Epithelial cell of prostate (primary cell): ENCODE measurements around the gene CCDC13.
"Not testable (repeated sequence)": the region's sequence is repeated elsewhere in the genome, so short reads cannot be mapped to it uniquely, and the experiment has no call there.

Experiments
- DNase-seq: peaks from one replicate; pipeline ENCODE4 v3.0.0-alpha.2; 2011; ENCODE audit warnings: low read depth, low spot score
- H3K27ac ChIP-seq: fragments of 450-650 bp; 2 replicates; pipeline ENCODE4 v1.5.1; 2017; ENCODE audit warnings: mild to moderate bottlenecking

The CCDC13 gene, protein sequence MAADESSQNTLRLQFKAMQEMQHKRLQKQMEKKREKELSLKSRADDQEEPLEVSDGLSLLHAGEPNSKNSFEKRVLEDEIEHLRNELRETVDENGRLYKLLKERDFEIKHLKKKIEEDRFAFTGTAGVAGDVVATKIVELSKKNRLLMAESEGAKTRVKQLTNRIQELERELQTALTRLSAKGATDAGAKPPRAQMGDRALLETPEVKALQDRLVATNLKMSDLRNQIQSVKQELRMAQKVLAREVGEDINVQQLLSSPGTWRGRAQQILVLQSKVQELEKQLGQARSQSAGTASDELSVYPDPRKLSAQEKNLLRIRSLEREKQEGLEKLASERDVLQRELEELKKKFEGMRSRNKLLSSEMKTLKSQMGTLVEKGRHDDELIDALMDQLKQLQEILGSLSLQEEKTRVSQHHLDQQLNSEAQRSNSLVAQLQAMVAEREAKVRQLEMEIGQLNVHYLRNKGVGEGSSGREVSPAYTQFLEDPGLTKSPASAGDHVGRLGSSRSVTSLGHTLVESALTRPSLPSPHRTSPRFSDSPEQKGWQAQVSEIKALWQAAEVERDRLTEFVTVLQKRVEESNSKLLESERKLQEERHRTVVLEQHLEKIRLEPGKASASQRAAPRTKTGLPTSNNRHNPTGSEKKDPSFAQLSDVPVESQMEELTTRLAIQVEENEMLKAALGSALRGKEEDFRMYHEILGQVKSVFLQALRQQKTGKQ

DNA sequence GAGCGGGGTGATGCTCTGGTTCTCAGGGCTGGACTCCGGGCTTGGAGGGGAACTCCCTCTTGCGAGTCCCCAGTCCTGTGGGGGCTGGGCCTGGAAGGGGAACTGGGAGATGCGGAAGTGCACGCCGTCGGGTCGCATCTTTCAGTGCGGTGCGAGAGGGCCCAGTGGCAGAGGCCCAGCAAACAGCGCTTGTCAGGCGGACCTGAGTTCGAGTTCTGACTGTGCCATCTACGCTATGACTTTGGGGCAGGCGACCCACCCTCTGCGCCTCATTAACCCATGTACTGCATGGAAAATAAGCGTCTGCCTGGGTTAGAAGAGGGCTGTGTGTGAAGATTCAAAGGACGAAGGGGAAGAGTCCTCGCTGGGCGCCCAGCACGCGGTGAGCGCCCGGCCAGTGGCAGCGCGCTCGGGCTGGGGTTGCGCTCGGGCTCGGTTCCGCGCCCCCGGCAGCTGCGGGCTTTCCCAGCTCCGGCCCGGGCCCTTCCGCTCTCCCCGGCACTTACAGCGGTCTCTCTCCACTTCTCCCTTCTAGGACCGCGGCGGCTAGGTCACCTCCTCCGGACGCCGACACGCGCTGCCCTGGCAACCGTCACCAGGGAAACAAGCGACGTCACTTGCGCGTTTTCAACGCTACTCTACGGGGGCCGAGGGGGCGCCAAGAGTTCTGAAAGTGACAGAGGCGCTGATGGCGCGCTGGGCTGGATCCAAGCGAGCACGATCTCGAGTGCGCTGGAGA lies at the start of gene CCDC13:
Gene CCDC13 (minus strand): TSS at position 584 of the 739 bp plus-strand sequence. CDS start 14,908 bp downstream, outside the sequence.
- DNase-seq, result no peak
- H3K27ac ChIP-seq, result no peak within 1 kb of the TSS

DNA sequence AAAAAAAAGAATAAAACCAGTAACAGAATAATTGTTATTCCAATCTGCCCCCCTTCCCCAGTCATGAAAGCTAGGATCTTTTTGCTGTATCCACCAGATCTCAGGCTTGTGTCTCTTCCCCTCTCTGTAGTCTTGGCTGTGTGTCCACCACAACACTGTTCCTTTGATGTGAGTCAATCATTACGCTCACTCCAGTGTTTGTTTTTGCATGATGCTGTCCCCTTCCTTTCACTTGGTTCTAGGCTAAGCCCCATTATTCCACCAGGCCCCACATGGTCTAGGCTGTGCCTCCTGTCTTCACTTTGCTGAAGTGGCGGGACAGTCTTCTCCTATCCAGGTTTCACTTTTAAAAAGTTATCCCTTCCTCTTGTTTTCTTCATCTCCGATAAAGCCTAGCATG lies 49.8 kb upstream of the CCDC13 start:
- peak overlapping the region; percentile 91 for H3K27ac ChIP-seq
- no peak for DNase-seq

DNA sequence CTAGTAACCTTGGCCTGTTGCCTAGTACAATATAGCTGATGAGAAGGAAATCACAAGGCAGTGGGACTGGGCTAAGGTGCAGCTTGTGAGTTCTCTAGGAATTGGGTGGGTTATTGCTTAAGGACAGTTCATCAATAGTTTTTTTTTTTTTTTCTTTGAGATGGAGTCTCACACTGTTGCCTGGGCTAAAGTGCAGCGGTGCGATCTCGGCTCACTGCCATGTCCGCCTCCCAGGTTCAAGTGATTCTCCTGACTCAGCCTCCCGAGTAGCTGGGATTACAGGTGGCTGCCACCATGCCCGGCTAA lies 47.6 kb upstream of the CCDC13 start:
- no peak for DNase-seq
- H3K27ac ChIP-seq, result peak overlapping the region; percentile 83

DNA sequence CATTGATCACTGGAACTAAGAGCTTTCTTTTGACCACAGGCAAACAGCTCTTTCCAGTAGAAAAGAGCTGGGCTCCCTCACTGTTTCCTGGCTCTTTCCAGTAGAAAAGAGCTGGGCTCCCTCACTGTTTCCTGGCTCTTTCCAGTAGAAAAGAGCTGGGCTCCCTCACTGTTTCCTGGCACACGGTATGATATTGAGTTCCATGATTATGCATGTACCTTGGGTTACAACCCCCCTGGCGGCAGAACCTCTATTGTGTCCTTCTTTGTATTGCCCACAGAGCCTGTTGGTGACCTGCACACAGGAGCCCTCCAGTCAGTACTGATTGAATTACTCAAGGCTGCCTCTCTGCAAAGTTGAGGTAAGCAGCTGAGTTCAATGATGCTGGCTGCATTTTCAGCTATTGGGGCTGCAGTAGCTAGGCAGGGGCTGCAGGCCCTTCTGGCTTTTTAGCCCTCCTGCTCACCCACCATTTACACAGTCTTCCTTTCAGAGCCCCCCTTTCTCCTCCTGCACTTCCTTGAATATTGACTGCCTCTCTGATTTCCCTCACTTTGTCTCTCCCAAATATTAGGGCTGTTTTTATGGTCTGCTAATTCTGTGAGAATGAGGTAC lies 46.4 kb upstream of the CCDC13 start:
- H3K27ac ChIP-seq, result peak overlapping the region; percentile 83
- no peak for DNase-seq

DNA sequence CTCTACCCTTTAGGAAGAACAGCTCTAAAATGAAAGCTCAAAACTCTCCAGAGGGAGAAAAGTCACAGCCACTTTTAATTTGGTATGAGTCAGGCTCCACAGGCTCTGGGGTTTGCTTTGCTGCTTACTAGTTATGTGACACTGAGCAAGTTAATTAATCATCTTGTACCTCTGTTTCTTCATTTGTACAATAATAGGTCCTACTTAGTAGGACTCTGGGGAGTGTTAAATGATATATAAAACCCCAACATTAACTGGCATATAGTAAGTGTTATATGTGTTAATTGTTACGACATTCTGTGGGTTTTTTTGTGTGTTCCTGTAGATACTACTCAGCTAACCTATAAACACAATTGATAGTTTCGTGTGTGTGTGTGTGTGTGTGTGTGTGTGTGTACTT lies 42.8 kb upstream of the CCDC13 start:
- DNase-seq, result no peak
- H3K27ac ChIP-seq, result peak overlapping the region; percentile 62

DNA sequence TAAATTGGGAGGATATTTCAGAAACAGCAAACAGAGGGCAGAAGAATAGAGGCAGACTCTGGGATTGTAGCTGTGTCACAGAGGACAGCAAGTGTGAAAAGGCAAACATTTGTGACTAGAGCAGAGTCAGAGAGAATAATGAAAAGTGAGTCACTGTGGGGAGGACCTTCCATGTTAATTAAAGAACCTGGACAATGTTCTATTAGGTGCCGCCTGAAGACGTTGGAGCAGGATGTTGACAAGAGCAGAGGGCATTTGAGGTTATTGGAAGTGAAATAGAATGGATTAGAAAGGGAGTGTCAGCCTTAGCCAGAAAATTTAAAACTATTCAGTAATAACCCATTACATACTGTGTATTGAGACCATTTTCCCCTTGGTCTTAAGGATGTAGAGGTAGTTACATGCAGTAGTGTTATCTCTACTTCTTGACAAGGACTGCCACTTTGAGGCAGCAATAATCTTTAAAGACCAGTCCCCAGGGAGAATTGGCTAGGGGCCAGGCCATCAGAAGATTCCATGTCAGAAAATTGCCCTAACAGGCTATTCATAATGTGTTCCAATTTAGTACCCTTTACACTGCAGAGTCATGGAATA lies 42.0 kb upstream of the CCDC13 start:
- no peak for DNase-seq
- H3K27ac ChIP-seq, result peak overlapping the region; percentile 62

DNA sequence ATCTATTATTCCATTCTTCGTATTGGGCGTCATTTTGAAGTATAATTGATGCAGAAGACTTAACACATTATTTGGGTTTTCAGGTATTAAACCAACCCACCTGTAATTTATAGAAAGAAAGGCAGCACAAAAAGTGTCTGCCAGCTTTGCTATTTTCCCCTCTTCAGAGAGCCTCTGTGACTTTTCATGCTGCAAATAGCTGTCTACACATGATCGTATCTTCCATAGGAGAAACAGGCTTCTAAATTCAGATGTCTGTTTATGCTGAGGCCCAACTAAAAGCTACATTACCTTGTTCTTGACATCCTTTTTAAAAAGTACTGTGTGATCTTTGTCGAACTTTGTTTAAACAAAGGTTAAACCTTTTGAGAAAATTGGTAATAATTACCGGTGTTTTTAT lies 41.2 kb upstream of the CCDC13 start:
- peak overlapping the region; percentile 62 for H3K27ac ChIP-seq
- DNase-seq, result no peak

DNA sequence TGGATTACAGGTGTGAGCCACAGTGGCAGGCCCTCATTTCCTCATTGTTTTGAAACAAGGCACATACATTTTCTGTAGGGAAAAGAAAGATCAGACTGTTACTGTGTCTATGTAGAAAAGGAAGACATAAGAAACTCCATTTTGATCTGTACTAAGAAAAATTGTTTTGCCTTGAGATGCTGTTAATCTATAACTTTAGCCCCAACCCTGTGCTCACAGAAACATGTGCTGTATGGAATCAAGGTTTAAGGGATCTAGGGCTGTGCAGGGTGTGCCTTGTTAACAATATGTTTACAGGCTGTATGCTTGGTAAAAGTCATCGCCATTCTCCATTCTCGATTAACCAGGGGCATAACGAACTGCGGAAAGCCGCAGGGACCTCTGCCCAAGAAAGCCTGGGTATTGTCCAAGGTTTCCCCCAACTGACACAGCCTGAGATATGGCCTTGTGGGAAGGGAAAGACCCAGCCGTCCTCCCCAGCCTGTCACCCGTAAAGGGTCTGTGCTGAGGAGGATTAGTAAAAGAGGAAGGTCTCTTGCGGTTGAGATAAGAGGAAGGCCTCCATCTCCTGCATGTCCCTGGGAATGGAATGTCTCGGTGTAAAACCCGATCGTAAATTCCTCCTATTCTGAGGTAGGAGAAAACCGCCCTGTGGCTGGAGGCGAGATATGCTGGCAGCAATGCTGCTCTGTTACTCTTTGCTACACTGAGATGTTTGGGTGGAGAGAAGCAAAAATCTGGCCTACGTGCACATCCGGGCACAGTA lies 38.2 kb upstream of the CCDC13 start:
- peak overlapping the region; percentile 58 for H3K27ac ChIP-seq
- not testable (repeated sequence) for DNase-seq

DNA sequence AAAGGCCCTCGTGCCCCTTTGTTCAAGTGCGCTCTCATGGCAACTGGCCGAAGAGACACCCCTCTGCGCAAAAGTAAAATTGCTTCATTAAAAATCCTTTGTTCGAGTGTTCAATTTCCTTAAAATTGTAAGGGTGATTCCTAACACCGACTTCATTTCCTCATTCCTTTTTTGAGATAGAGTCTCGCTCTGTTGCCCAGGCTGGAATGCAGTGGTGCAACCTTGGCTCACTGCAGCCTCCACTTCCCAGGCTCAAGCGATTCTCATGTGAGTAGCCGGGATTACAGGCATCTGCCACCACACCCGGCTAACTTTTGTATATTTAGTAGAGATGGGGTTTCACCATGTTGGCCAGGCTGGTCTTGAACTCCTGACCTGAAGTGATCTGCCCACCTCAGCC lies 37.7 kb upstream of the CCDC13 start:
- H3K27ac ChIP-seq, result peak overlapping the region; percentile 58
- DNase-seq, result not testable (repeated sequence)

DNA sequence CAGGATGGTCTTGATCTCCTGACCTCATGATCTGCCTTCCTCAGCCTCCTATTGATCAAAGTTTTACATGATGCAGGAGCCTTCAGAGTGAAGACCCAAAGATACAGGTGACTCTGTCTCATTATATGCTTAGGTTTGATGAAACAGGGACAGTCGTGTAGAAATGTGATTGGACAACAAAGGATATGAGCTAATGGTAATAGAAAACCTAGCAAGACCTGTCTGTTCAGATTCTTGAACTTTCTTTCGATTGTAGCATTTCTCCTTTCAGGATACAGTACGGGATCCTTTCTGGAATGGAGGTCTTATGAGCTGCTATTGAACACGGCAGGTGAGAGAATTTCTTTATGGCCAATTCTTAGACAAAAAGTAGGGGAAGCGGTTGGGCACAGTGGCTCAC lies 36.1 kb upstream of the CCDC13 start, which contains the start of gene ACKR2:
Gene ACKR2 (plus strand): TSS at position 244 of the 400 bp plus-strand sequence. CDS start 55,058 bp downstream, outside the sequence.
- DNase-seq, result no peak
- peak within 1 kb of the TSS; percentile 58 for H3K27ac ChIP-seq

DNA sequence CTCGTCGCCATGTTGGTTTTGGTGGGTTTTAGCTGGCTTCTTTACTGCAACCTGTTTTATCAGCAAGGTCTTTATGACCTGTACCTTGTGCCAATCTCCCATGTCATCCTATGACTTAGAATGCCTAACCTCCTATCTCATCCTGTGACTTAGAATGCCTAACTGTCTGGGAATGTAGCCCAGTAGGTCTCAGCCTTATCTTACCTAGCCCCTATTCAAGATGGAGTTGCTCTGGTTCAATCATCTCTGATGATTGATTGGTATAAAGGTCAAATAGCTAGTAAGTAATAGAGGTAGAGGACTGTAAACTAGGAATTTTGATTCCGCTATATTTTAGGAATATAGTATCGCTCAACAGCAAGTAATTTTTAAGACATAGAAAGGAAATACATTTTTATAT lies 34.9 kb upstream of the CCDC13 start:
- H3K27ac ChIP-seq, result no peak overlapping the region
- DNase-seq, result no peak

DNA sequence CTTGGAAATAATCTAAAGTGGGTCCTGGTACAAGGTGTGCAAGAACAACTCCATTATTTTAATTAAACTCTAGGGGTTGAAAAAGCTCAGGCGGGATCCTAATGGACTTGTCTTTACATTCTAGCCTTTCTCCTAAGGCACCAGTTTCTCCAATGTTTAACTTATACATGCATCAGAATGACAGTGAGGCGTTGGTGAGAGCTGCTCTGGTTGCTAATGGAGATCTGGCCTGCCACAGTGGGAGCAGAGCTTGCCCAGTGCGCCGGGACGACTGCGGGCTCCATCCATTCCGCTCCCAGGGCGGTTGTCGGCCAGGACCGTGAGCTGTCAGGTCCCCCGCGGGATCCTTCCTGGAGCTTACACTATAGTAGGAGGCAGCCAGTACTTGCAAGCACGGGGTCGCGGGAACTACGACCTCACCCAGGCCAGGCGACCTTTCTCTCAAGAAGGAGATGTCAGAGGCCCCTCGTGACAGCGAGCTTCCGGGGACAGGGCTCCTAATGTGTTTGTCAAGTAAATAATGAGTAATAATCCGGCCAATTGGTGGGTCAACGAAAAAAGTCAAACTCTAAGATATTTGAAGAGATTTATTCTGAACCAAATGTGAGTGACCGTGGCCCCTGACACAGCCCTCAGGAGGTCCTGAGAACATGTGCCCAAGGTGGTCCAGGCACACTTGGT lies 32.2 kb upstream of the CCDC13 start:
- no peak overlapping the region for H3K27ac ChIP-seq
- DNase-seq, result no peak

DNA sequence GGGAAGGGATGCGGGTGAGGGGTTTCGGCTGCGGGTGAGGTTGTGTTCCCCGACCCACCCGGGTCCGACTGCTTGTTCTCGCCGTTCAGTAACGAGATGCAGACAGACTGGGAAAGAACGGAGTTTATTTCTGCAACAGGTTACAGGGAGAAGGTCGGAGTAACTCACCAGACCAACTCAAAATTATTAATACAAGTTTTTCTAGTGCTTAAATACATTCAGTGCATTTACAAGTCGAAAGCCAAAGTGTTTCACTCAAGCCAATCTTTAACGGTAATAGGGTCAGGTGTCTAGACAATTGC lies 31.7 kb upstream of the CCDC13 start:
- no peak for DNase-seq
- peak overlapping the region; percentile 86 for H3K27ac ChIP-seq

DNA sequence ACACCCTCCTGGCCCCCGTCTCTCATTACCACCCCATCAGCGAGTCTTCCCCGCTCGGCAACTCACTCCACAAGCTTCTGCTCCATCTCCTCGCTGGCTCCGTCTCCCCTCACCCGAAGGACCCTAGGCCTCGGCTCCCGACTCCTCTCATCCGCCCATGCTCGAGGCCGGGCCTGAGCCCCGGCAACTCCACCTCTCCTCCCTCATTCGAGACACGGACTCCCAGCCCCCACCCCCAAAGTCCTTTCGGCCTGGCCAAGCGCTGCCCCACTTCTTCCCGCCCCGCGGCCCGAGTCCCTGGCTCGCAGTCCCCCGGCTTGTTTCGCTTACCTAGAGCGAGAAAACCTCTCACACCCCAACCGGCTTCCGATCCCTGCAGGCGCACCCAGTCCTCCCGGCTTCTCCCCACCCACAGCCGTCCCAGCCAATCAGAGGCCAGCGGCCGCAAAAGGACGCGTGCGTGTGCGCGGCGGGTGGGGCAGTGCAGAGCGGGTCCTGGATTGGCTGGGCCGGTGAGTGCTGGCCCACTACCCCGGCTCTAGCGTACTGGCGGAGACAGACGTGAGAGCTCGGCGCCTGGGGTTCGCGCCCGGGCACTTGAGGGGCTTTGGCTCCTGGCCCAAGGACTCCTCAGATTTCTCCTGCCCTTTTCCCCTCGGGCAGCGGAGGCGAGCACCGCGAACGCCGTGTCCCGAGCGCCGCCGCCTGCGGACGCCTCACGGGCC lies 31.2 kb upstream of the CCDC13 start, which contains the start of gene HIGD1A:
Gene HIGD1A (minus strand): TSS at position 385 of the 725 bp plus-strand sequence. CDS start 10,237 bp downstream, outside the sequence.
- DNase-seq, result peak; percentile 84
- H3K27ac ChIP-seq, result peak within 1 kb of the TSS; percentile 86

DNA sequence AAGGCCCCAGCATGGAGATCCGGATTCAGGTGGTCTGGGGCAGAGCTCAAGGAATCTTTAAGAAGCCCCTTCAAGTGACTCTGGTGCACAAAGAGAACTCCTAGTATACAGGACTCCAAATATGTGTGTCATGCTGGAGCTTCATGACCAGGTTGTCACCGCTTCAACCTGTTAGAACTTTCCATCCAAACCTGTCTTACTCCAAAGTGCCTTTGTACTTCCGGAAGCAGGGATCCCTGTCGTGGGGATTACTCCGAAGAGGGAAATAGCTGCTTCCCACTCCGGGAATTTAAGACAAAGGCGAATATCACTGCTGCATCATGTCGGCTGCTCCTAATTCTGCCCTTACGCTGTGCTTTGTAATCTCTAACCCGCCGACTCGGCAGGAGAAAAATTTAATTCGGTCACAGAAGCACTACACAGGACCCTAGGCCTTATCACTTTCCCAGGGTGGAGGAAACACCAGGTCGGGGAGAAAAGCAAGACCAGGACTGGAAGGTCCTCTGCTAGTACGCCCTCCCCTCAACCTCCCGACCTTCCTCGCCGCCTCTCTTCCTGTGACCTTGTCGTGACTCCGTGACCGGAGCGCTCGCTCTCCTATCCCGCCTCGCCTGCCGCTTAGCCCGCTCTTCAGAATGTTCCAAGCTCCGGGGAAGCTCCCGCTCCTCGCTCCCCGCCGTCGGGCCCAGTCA lies 30.5 kb upstream of the CCDC13 start:
- peak overlapping the region; percentile 86 for H3K27ac ChIP-seq
- DNase-seq, result no peak

DNA sequence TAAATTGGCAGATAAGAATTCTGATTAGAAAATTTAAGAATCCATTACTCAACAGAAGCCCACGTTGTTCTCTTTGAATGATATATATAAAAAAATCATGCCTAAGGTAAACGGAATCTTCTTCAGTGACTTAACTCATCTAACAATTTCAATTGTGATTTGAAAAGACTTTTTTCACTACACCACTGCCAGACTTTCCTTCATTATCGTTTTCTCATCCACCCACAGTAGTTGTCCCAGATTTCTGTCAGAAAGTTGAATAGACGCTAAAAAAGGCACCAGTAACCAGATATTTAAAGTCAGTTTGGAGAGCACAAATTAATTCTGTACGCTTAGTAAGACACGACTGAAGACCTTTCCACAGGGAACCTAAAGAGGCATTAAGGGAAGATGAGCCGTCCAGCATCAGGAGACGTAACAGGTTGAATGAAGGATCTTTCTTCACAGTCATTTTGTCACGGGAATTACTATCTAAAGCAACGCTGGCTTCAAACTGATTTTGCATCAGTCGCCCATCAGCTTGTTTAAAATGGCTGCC lies 29.9 kb upstream of the CCDC13 start:
- peak overlapping the region; percentile 86 for H3K27ac ChIP-seq
- DNase-seq, result no peak

DNA sequence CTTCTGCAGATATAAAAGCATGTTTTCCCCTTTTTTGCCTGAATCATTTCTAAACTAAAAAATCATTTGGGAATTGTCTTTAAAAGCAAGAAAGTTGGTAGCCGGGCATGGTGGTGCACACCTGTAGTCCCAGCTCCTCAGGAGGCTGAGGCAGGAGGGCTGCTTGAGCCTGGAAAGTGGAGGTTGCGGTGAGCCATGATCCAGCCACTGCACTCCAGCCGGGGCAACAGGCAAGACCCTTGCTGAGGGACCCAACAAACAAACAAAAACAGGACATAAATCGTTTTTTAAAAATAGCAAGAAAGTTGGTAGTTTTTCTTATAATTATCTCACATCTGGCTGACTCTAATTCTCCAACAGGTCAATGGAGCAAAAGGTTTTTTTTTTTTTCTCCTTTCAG lies 28.7 kb upstream of the CCDC13 start:
- no peak for DNase-seq
- H3K27ac ChIP-seq, result no peak overlapping the region
